AG04450 (cell line): ENCODE results near the gene ZBTB22. TPM values are rescaled to one million over a fixed set of nuclear protein-coding genes. Genes with fewer than 3 reads are reported as not detected.
A peak's percentile ranks its signal among the peaks of the same experiment; 100 is the strongest.

Experiments
- CTCF ChIA-PET: fragments of 300-600, 350-600 bp; formaldehyde crosslinking; extraction: SDS; loops from one replicate; lab custom pipeline; 2022; ENCODE audit warnings: antibody characterized with exemption, inconsistent platforms; lab: Charles Lee
- POLR2A ChIA-PET: fragments of 350-600 bp; formaldehyde crosslinking; extraction: SDS; loops from one replicate; lab custom pipeline; 2021; ENCODE audit warnings: antibody characterized with exemption, inconsistent platforms; lab: Yijun Ruan, JAX
- DNase-seq: peaks from one replicate; pipeline ENCODE4 v3.0.0-alpha.2; 2011; ENCODE audit warnings: low read depth, low spot score
- H3K27ac ChIP-seq: one replicate; pipeline ENCODE4 v1.5.1; 2012; ENCODE audit warnings: low read depth, low read length, control low read depth
- H3K27me3 ChIP-seq: one replicate; pipeline ENCODE4 v1.6.0; 2012; ENCODE audit warnings: low read length; ENCODE audit not compliant: control insufficient read depth, insufficient read depth
- H3K4me3 ChIP-seq: 2 replicates; pipeline ENCODE4 v1.5.1; 2011; ENCODE audit warnings: mild to moderate bottlenecking, low read depth, low read length, control low read depth
- H3K9me3 ChIP-seq: 2 replicates; pipeline ENCODE4 v1.5.1; 2012; ENCODE audit warnings: low read length; ENCODE audit not compliant: control insufficient read depth, insufficient read depth
- CTCF ChIP-seq: IDR thresholded peaks from 2 replicates; pipeline ENCODE4 v1.5.1; 2011; ENCODE audit warnings: low read depth, low read length, control low read depth, inconsistent platforms
- polyA plus RNA-seq: library from polyadenylated mRNA; depleted of rRNA; stranded (reverse); fragments of >200 nt; gene quantifications from 2 replicates; pipeline ENCODE4 v1.2.3, GENCODE V29; 2011

The ZBTB22 gene
- polyA plus RNA-seq, 1 experiment, result 8.4 TPM

GRCh38 chr6:33290459-33290858, 27.1 kb downstream of the ZBTB22 start:
- Histone ChIP-seq H3K27ac (no peak overlapping the region), H3K4me3 (peak overlapping the region; percentile 89), H3K27me3 (no peaks in the 10 kb centered on the region), H3K9me3 (no peaks in the 10 kb centered on the region)
- DNase-seq, result no peak
- POLR2A ChIA-PET, result interaction anchor here (1.0 kb wide), 1 partner anchor 9 kb away, joined by 3 read pairs; no protein-coding TSS in a partner anchor
- TF ChIP-seq CTCF, result no peak
- CTCF ChIA-PET, result interaction anchor here (0.6 to 2.6 kb wide), 4 partner anchors 9 to 100 kb away, joined by 3 to 11 read pairs (median 6); partner anchors contain the start of gene RGL2

DNA sequence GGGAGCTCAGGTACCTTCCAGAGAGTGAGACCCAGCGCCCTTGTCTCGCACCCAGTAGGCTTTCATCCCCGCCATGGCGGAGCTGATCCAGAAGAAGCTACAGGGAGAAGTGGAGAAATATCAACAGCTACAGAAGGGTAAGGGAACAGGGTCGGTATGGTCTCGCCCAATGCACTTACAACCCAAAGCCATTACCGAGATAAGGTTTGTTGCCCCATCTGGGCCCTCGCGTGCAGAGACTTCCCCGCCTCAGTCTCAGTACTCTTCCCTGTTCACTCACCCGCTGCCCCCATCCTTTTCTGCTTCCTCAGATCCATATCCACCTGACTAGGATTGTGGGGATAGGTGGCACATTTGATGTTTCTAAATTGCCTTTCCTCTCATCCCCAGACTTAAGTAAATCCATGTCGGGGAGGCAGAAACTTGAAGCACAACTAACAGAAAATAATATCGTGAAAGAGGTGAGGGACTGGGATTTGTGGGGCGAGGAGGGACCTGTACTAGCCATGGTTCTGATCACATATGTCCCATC, 27.7 kb downstream of the ZBTB22 start:
- Histone ChIP-seq H3K9me3 (no peaks in the 10 kb centered on the region), H3K27me3 (no peaks in the 10 kb centered on the region), H3K4me3 (peak overlapping the region; percentile 89), H3K27ac (no peak overlapping the region)
- ChIA-PET POLR2A (interaction anchor here (1.0 to 2.3 kb wide), 6 partner anchors 9 to 319 kb away, joined by 4 to 18 read pairs (median 12); partner anchors contain the start of genes B3GALT4, RGL2, RPS18 and VPS52), CTCF (interaction anchor here (0.6 to 2.6 kb wide), 4 partner anchors 9 to 101 kb away, joined by 3 to 11 read pairs (median 6); partner anchors contain the start of gene RGL2)
- no peak for DNase-seq
- no peak for TF ChIP-seq CTCF

DNA sequence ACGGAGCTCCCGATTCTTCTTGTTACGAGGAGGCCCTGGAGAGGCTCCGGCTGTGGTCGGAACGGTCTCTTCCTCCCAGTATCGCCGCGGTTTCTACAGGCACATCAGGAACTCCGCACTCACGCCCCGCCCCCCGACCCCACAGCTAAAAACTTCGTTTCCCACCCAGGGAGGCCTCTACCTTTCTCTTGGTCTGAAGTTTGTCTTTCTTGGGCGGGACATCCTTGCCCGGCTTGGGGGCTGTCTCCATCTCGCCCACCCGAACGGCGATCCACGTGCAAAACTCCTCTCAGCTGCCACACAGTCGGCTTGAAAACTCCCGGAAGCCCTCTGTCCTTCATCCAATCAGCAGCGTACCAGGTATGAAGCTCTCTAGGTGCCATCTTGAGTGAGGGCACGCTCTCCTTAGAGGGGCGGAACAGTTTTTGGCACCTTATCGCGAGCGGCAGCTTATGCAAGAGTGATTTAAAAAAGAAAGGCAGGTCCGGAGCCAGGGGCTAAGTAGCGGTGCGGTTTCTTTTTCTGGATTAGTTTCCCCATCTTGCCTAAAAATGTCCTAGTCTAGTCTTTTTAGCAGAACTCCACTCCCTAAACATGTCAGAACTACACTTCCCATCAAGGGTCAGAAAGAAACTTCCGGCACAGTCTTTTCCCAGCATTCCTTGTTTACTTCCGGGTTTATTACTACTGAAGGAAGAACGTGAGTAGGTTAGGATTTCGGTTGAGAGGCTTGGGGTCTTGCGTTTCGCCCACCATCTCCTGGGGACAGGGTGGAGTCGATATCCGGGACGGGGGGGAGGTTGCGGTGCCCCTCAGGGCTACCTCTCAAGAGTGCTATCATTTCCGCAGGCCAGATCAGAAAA, 28.4 kb downstream of the ZBTB22 start, which contains the start of the genes PFDN6 and WDR46:
TSS of gene PFDN6 (plus strand) at position 681 of the 863 bp plus-strand sequence. CDS start 256 bp downstream, outside the sequence.
TSS of gene WDR46 (minus strand) at position 319 of the 863 bp plus-strand sequence. CDS start at position 250, 69 bp downstream.
- ChIA-PET POLR2A (interaction anchor here (0.8 to 2.3 kb wide), 7 partner anchors 10 to 318 kb away, joined by 3 to 18 read pairs (median 11); partner anchors contain the start of genes B3GALT4, RGL2, RPS18 and VPS52), CTCF (interaction anchor here (0.8 to 2.6 kb wide), 5 partner anchors 9 to 137 kb away, joined by 3 to 11 read pairs (median 4); partner anchors contain the start of genes B3GALT4 and RGL2)
- no peak for TF ChIP-seq CTCF
- no peaks in the 10 kb centered on the region for H3K9me3 ChIP-seq
- no peaks in the 10 kb centered on the region for H3K27me3 ChIP-seq
- H3K27ac ChIP-seq, result peak within 1 kb of the TSS; percentile 39
- H3K4me3 ChIP-seq, result peak within 1 kb of the TSS; percentile 89
- DNase-seq, result peak; percentile 60

GRCh38 chr6:33288141-33288920, 29.2 kb downstream of the ZBTB22 start:
- H3K27me3 ChIP-seq, result no peaks in the 10 kb centered on the region
- H3K27ac ChIP-seq, result peak overlapping the region; percentile 39
- H3K9me3 ChIP-seq, result no peaks in the 10 kb centered on the region
- no peak for DNase-seq
- peak overlapping the region; percentile 89 for H3K4me3 ChIP-seq
- ChIA-PET POLR2A (interaction anchor here (0.8 to 2.3 kb wide), 6 partner anchors 9 to 39 kb away, joined by 3 to 18 read pairs (median 12); partner anchors contain the start of genes B3GALT4, RGL2, RPS18 and VPS52), CTCF (interaction anchor here (0.8 to 2.6 kb wide), 5 partner anchors 9 to 138 kb away, joined by 3 to 11 read pairs (median 4); partner anchors contain the start of genes B3GALT4 and RGL2)
- no peak for TF ChIP-seq CTCF
